Activated CD8-positive, alpha-beta memory T cell treated with anti-CD3 and anti-CD28 coated beads for 48 hours (primary cell): ENCODE data around the gene KIF22.

Experiments used
- DNase-seq, 3 experiments: peaks; one replicate each; pipeline ENCODE4 v3.0.0-alpha.2; 2020; ENCODE audit warnings: low read depth in 2 of 3, low spot score in 2 of 3

Gene KIF22

DNA sequence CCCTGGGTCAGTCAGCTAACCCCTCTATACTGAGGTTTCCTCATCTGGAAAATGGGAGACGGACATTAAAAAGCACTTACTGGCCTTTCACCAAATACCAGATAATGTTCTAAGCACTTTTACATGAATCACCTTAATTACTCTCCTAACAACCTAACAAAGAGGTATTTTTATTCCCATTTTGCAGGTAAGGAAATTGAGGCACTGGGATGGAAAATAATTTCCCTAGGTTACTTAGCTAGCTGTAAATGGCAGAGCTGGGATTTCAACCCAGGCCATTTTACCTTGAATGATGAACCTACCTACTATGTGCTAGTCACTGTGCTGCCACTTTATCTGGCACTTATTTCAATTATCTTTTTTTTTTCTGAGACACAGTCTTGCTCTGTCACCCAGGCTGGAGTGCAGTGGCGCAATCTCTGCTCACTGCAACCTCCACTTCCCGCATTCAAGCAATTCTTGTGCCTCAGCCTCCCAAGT, 3.7 kb downstream of the KIF22 start:
- no peak for DNase-seq

DNA sequence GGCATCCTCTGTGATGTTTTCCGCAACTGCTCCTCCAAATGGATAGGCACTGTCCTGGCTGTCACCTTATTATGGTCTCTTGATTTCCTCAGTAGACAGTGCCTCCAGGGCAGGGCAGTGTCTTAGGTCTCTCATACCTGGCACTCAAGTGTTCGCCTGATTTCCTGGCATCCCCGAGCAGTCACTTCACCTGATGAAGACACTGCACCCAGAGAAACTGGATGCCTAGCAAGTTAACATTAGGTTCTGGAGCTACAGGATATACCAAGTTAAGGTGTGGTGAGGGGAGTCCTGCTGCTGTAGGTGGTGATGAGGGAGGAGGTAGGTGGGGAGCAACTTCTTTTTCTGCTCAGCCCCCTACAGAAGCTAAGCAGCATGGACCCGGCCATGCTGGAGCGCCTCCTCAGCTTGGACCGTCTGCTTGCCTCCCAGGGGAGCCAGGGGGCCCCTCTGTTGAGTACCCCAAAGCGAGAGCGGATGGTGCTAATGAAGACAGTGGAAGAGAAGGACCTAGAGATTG, 11.9 kb downstream of the KIF22 start:
- no peak for DNase-seq

DNA sequence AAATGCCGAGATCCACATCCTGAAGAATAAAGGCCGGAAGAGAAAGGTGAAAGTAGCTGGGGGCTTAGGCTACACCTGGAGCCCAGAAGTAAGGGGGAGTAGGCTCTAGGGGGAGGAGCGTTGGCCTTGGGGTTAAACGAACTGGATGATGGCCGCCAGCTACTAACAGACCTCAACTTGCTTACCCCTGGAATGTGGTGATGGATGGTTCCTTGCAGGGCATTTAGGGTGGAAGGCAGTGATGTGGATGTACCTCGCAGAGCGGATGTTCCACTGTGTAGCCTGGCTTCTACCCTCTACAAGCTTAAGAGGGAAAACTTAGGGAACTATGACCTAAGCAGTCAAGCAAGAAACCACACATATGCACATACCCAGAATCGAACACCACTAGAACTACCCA, 13.5 kb downstream of the KIF22 start:
- DNase-seq, result no peak

DNA sequence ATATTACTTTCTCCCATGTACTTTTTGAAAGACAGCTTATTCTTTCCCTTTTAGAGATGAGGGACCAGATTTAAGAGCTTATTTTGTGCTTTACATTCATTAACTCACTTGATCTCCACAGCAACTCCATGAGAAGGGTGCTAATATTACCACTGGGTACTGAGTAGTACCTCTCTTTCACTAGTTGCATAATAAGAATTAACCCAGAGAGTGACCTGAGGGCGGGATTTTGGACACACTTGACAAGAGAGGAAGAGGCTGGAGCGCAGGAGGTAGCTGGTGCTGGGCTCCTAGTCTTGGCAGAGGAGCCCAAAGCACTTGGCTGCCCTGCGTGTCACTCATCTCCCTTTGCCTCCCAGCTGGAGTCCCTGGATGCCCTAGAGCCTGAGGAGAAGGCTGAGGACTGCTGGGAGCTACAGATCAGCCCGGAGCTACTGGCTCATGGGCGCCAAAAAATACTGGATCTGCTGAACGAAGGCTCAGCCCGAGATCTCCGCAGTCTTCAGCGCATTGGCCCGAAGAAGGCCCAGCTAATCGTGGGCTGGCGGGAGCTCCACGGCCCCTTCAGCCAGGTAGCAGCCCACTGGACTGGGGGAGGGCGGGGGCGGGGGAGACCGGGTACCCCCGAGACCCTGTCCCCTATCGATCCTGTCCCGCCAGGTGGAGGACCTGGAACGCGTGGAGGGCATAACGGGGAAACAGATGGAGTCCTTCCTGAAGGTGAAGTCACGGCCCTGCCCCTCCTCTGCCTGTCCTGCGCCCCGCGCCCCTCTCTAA, 14.1 kb downstream of the KIF22 start:
- DNase-seq, result no peak

DNA sequence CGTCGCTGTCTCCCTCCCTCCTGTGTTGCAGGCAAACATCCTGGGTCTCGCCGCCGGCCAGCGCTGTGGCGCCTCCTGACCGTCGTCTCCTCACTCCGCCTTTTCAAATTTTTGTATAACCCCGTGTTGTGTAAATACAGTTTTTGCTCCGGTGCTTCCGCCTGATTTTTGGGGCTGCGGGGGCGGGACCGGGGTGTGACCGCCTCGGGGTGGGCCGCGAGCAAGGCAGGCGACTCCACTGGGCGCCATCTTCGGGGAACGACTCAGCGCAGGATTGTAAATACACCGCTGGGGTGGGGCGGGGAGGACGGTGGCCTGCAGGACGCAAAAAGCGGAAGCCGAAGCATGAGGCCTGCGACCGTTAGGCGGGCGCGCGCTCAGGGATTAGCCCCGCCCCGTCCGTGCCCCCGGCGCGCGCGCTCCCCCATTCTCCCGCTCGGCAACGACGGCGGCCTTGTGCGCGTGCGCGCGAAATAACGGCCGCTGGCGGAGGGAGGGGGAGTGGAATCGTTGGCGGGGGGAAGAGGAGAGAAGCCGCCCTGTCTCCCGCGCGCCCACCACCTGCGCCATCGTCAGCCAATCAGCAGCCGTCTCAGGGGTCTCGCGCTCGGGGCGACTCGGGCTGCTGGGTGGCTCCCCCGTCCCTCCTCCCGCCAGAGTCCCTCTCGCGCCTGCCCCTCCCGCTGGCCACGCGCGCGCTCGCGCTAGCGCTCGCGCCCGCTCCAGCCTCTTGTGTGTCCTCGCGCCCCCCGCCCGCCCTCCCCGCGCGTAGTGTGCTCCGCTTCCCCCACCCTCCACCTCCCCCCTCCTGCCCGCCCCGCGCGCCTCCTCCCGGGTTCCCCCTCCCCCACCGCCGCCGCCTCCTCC, 14.9 kb downstream of the KIF22 start:
- peak; percentile 94 to 96 (median 96) for DNase-seq

DNA sequence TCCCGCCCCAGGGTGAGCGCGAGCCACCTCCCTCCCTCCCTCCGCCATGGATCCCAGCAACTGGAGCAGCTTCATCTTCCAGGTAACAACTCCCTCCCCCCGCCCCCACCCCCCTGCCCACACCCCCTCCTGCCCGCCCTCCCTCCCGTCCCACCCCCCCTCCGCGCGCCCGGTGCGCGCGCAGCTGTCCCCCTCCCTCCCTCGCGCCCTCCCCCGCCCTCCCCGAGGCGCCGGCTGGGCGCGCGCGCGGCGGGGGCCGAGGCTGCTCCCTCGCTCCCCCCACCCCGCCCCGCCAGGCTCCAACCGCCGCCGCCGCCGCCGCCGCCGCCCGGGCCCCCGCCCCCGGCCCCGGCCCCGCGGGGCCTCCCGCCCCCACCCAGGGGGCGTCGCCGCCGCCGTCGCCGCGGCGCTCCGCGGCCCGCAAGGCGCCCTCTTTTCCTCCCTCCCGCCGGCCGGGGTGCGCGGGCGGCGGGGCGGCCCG, 15.6 kb downstream of the KIF22 start, which contains the start of gene MAZ:
Gene MAZ (plus strand): TSS at position 431 of the 481 bp plus-strand sequence. CDS start 173 bp downstream, outside the sequence.
- no peak for DNase-seq

DNA sequence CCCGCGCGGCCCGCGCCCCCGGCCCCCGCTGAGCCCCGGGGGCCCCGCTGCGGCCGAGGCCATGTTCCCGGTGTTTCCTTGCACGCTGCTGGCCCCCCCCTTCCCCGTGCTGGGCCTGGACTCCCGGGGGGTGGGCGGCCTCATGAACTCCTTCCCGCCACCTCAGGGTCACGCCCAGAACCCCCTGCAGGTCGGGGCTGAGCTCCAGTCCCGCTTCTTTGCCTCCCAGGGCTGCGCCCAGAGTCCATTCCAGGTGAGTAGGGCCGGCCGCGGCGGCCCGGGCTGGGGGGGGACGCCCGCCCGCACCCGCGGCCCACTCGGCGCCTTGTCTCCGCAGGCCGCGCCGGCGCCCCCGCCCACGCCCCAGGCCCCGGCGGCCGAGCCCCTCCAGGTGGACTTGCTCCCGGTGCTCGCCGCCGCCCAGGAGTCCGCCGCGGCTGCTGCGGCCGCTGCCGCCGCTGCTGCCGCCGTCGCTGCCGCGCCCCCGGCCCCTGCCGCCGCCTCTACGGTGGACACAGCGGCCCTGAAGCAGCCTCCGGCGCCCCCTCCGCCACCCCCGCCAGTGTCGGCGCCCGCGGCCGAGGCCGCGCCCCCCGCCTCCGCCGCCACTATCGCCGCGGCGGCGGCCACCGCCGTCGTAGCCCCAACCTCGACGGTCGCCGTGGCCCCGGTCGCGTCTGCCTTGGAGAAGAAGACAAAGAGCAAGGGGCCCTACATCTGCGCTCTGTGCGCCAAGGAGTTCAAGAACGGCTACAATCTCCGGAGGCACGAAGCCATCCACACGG, 16.3 kb downstream of the KIF22 start:
- DNase-seq, result no peak

DNA sequence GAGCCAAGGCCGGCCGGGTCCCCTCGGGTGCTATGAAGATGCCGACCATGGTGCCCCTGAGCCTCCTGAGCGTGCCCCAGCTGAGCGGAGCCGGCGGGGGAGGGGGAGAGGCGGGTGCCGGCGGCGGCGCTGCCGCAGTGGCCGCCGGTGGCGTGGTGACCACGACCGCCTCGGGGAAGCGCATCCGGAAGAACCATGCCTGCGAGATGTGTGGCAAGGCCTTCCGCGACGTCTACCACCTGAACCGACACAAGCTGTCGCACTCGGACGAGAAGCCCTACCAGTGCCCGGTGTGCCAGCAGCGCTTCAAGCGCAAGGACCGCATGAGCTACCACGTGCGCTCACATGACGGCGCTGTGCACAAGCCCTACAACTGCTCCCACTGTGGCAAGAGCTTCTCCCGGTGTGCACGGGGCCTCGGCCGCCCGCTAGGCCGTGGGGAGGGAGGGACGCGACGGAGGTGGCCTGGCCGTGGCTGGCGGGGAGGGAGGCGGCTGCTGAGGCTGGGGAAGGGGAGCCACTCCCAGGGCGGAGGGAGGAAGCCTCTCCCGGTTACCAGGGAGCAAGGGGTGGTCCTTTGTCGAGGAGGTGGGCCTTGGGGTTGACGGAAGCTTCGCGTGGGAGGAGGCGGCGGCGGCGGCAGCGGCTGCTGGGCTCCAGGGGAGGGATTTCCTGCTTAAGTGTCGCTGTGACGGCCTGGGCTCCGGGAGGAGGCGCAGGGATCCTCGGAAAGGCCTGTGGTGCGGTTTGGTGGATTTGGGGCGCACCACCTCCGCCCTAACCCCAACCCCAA, 17.1 kb downstream of the KIF22 start:
- DNase-seq, result peak; percentile 77 to 82 (median 80)

DNA sequence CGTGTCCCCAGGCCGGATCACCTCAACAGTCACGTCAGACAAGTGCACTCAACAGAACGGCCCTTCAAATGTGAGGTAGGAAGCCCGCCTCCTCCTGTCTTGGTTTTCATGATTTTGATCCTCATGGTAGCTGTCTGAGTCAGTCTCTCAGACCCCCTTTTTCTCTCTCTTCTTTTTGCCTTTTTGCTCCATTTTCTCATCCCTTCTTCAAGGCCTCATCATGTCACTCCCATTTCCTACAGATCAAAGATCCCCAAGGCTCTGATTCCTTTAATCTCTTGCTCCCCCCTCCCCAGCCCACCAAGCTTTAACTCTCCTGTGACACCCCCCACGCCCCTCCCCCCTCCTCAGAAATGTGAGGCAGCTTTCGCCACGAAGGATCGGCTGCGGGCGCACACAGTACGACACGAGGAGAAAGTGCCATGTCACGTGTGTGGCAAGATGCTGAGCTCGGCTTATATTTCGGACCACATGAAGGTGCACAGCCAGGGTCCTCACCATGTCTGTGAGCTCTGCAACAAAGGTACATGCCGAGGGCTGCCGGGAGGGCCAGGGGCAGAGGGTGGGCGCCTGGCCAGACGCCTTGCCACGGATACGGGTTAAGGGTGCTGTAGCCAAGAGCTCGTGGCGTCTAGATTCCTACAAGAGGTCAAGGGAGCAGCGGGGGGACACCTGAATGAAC, 17.8 kb downstream of the KIF22 start:
- no peak for DNase-seq

DNA sequence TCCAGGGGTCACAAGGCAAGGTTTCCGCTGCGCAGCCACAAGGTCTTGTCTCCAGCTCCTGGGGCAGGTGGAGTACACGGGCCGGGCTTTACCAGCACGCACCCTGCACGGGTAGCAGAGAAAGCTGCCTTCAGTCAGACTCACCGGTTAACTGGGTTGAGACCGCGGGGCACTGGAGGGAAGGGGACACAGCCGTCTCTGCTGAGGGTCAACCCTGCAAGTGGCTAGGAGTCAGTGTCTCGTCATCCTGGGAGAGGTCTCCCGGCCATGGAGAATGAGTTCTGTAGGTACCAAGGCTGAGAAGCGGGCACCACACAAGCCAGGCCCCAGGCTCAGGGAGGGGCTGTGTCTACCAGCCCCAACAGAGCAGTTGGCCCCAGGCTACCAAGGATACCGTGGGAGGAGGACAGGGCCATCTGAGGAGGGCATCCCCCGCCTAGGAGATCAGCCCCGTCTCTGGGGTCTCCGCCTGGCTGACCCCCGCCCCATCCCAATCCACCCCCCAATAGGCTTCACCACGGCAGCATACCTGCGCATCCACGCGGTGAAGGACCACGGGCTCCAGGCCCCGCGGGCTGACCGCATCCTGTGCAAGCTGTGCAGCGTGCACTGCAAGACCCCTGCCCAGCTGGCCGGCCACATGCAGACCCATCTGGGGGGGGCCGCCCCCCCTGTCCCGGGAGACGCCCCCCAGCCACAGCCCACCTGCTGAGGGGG, 18.6 kb downstream of the KIF22 start:
- DNase-seq, result no peak

DNA sequence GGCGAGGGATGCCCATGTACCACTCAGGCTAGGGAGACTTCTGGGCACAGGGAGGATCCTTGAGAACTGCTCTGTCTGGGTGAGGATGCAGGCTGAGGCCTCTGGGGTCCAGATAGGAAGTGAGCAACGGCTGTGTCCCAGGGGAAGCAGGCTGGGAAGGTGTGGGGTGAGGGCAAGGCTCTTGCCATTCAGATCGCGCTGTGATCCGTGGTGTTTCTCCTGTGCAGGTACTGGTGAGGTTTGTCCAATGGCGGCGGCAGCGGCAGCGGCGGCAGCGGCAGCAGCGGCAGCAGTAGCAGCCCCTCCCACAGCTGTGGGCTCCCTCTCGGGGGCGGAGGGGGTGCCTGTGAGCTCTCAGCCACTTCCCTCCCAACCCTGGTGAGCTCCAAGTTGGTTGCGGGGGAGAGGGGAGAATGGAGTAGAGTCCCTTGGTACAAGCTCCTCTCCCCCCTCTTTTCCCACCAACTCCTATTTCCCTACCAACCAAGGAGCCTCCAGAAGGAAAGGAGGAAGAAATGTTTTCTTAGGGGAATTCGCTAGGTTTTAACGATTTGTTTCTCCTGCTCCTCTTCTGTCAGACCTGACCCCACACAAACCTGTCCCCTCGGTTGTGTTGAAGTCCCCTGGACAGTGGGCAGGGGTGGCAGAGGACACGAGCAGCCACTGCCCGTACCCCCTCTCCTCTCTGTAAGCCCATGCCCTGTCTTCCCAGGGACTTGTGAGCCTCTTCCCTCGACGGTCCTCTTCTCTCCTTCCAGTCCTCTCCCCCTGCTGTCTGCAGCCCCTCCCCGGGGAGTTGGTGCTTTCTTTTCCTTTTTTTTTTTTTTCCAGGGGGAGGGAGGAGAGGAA, 19.5 kb downstream of the KIF22 start:
- no peak for DNase-seq

DNA sequence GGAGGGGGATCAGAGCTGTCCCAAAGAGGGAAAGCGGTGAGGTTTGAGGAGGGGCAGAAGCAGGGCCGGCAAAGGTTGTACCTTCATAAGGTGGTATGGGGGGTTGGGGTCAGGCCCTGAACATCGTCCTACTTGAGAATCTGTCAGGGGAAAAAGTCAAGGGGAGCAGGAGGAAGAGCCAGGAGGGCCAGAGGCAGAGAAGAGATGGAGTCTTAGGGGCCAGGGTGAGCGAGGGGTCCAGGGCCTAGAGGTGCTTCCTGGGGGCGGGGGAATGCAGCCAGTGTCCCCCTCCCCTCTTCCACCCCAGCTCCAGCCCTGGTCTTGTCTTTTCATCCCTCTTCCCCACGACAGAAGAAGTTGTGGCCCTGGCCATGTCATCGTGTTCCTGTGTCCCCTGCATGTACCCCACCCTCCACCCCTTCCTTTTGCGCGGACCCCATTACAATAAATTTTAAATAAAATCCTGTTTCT, 20.2 kb downstream of the KIF22 start:
- DNase-seq, result no peak

DNA sequence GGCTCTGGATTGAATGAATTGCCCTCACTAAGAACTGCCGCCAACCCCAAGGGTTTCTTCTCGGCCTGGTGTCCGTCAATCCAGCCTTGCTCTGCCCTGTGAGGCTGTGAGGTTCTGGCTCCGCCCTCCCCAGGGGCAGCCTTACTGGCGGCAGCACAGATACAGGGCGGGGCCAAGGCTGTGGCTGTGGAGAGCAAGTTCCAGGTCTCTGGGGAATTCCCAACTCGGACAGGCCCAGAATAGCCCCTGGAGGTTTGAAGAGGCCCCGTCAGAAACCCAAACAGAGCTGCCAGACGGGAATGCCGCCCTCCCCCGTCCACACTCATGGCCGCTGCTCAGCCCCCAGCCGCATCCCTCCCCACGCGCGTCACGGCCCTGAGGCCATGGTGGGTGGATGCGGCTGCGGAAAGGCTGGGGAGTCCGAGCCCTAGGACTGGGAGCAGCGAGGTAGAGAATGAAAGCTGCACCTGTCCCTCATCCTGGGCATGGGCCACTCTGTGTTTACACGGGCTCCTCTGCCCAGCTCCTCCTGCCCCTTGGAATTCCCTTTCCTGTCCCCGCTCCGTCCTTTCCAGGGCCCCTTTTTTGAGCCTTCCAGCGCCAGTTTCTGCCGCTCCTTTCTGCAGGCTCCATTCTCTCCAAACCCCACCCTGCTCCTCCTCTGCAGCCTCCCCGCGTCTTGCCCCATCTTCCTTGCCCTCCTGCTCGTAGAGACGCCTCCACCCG, 20.8 kb downstream of the KIF22 start:
- DNase-seq, result peak in 1 of 3 experiments; percentile 77

DNA sequence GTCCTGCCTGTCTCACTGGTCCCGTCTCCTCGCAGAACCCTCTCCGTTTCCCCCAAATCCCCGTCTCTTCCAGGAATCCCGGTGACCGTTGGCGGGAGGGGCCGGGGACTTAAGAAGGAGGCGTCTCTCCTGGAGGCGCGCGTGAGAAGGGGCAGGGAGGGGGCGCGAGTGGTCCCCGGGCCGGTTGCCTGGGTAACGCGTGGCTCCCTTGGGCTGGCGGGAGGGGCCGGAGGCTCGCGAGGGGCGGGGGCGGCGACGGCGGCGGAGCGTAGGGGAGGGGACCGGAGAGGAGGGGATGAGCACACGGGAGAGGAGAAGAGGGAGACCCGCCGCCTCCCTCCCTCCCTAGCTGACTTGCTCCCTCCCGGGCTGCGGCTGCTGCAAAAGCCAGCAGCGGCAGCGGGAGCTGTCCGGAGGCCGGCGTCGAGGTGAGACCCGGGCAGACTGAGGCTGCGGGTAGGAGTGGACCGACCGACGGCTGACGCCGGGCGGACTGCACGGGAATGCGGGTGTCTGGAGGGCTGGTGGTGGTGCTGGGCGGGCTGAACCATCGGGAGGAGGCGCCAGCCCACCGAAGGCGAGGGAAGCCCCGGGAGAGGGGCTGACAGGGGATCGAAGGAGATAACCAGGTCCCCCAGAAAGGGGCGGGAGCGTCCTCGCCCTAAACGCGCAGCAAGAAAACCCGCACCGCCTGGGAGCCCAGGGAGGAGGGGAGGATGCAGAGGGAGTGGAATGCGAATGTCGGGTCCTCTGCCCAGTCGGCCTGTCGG, 21.5 kb downstream of the KIF22 start, which contains the start of gene PRRT2:
Gene PRRT2 (plus strand): TSS at position 298 of the 770 bp plus-strand sequence. CDS start 862 bp downstream, outside the sequence.
- no peak for DNase-seq

DNA sequence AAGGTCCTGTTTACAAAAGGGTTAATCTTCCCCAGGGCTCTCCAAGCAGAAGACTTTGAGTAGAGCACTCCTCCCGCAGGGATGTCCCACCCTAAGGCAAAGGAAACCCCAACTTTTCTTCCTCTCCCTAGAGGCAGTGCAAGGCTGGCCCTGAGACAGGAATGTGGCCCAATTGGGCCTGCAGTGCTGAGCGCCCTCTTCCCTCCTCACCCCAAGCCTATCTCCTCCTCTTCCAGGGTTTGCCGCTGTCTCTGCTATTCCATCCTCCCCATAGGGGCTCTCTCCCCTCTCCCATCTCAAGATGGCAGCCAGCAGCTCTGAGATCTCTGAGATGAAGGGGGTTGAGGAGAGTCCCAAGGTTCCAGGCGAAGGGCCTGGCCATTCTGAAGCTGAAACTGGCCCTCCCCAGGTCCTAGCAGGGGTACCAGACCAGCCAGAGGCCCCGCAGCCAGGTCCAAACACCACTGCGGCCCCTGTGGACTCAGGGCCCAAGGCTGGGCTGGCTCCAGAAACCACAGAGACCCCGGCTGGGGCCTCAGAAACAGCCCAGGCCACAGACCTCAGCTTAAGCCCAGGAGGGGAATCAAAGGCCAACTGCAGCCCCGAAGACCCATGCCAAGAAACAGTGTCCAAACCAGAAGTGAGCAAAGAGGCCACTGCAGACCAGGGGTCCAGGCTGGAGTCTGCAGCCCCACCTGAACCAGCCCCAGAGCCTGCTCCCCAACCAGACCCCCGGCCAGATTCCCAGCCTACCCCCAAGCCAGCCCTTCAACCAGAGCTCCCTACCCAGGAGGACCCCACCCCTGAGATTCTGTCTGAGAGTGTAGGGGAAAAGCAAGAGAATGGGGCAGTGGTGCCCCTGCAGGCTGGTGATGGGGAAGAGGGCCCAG, 22.4 kb downstream of the KIF22 start:
- DNase-seq, result no peak
